GM18907 (cell line): ENCODE results near the gene UST.
"Not testable (repeated sequence)": the region's sequence is repeated elsewhere in the genome, so short reads cannot be mapped to it uniquely, and the experiment has no call there.

Experiments
- ATAC-seq: cut with Tn5 transposase; IDR thresholded peaks from one replicate; pipeline ENCODE4 v1.9.1; 2021; ENCODE audit warnings: mild to moderate bottlenecking, moderate library complexity; ENCODE audit not compliant: unreplicated experiment

Gene UST

GRCh38 chr6:149028767-149029405 lies 282.1 kb downstream of the UST start:
- ATAC-seq = peak; percentile 34

GRCh38 chr6:149031201-149031858 lies 284.5 kb downstream of the UST start:
- no peak for ATAC-seq

GRCh38 chr6:149031859-149032598 lies 285.2 kb downstream of the UST start:
- peak; percentile 26 for ATAC-seq

- peak; percentile 84 for ATAC-seq
Observed at GRCh38 chr6:149032599-149033405, 286.0 kb downstream of the UST start.

- ATAC-seq = no peak
Observed at GRCh38 chr6:149033454-149033853, 286.6 kb downstream of the UST start.

- ATAC-seq = no peak
Observed at GRCh38 chr6:149035766-149036165, 288.9 kb downstream of the UST start.

- ATAC-seq = no peak
Observed at GRCh38 chr6:149037051-149037671, 290.3 kb downstream of the UST start.

GRCh38 chr6:149039025-149039424 lies 292.2 kb downstream of the UST start:
- ATAC-seq = not testable (repeated sequence)

- no peak for ATAC-seq
Observed at GRCh38 chr6:149041953-149042352, 295.1 kb downstream of the UST start.

- ATAC-seq = no peak
Observed at GRCh38 chr6:149043476-149044130, 296.8 kb downstream of the UST start.

GRCh38 chr6:149044528-149044927 lies 297.7 kb downstream of the UST start:
- ATAC-seq = no peak

- ATAC-seq = peak; percentile 65
Observed at GRCh38 chr6:149045404-149045803, 298.6 kb downstream of the UST start.

- ATAC-seq = no peak
Observed at GRCh38 chr6:149046164-149046821, 299.5 kb downstream of the UST start.

- ATAC-seq = peak; percentile 69
Observed at GRCh38 chr6:149046822-149047246, 300.0 kb downstream of the UST start.

GRCh38 chr6:149049230-149049629 lies 302.4 kb downstream of the UST start:
- ATAC-seq = no peak

- ATAC-seq = no peak
Observed at GRCh38 chr6:149050160-149050559, 303.3 kb downstream of the UST start.

GRCh38 chr6:149052350-149053106 lies 305.7 kb downstream of the UST start:
- ATAC-seq = no peak

- no peak for ATAC-seq
Observed at GRCh38 chr6:149053848-149054558, 307.2 kb downstream of the UST start.
